ENCODE data around the gene LYPD5. TPM values are rescaled to one million over a fixed set of nuclear protein-coding genes. Genes with fewer than 3 reads are reported as not detected.

Gene LYPD5
- total RNA-seq, 1 experiment from 2014 or later: 0.46 TPM

DNA sequence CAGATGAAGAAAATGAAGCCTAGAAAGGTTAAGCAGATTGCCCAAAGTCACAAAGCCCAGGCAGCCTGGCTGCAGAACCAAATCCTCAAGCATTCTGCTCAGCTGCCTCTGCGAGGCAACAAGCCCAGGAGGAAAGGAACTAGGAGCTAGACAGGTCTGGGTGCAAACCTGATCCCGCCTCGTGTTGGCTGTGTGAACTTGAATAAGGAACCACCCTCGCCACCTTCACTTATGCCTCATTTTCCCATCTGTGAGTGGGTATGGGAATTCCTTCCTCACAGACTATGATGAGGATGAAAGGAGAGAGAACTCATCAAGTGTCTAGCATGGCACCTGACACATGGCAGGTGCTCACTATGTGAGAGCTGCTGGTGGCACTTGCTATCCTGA lies 54.0 kb downstream of the LYPD5 start:
- H3K9me3 Mint-ChIP-seq: no peaks in the 10 kb centered on the region
- ChIA-PET POLR2A (no interaction called here), CTCF (interaction anchor here (0.9 kb wide), 1 partner anchor 18 kb away, joined by 4 read pairs; no protein-coding TSS in a partner anchor)
- H3K4me3 Mint-ChIP-seq: no peak overlapping the region
- ATAC-seq: no peak
- H3K27ac Mint-ChIP-seq: no peak overlapping the region
- H3K4me1 Mint-ChIP-seq: 0 out of 2 replicates have a peak, but pooled peaks cover 3% of the 10 kb centered on the region
- H3K36me3 Mint-ChIP-seq: peaks cover 53% of the 10 kb centered on the region
- no peak for TF ChIP-seq JUN (CRISPR knock-in tag; IDR thresholded peaks at IDR 0.05)
- TF ChIP-seq NR3C1 (CRISPR knock-in tag; conservative IDR thresholded peaks at IDR 0.05; ENCODE audit: low read depth): no peak
- no peak for TF ChIP-seq FOXP1 (CRISPR knock-in tag; IDR thresholded peaks at IDR 0.05; ENCODE audit: borderline replicate concordance)
- no peak for TF ChIP-seq RORB (CRISPR knock-in tag; IDR thresholded peaks at IDR 0.05)
- no peak for TF ChIP-seq ZNF219 (CRISPR knock-in tag; IDR thresholded peaks at IDR 0.05; ENCODE audit: borderline replicate concordance)
- no peaks in the 10 kb centered on the region for H3K27me3 Mint-ChIP-seq (ENCODE audit: low read depth)
- no peak for DNase-seq (ENCODE audit: low spot score)

DNA sequence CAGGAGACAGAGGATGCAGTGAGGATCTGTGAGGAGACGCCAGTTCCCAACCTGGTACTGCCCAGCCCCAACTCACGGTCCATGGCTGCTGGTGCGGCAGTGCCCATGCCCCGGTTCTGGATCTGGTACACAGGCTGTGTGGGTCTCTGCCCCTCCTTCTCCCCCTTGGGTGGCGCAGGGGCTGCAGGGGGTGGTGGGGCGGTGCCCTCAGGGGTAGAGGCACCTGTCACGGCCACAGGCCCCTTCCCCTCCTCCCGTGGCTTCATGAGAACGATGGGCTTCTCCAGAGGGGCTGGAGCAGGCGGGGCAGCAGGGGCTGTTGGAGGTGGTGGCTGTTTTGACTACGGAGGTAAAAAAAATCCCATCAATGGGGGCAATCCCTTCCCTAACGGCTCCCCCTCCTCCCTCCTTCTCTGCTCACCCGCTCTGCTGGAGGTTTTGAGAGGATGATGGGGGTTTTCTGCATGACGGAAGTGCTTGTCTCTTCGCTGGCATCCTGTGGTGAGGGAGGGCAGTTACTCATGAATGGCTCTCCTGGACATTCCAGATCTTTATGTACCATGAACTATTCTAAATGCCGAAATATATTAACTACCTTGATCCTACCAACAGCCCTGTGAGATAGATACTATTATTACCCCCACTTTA lies 54.6 kb downstream of the LYPD5 start:
- DNase-seq (ENCODE audit: low spot score): no peak
- CTCF ChIA-PET: interaction anchor here (0.7 to 0.9 kb wide), 2 partner anchors 18 to 19 kb away, joined by 4 read pairs; no protein-coding TSS in a partner anchor
- ATAC-seq: no peak
- Mint-ChIP-seq H3K9me3 (no peaks in the 10 kb centered on the region), H3K4me3 (no peak overlapping the region), H3K27me3 (ENCODE audit: low read depth) (no peaks in the 10 kb centered on the region), H3K4me1 (no peaks in the 10 kb centered on the region), H3K27ac (no peak overlapping the region), H3K36me3 (peaks cover 58% of the 10 kb centered on the region)
- POLR2A ChIA-PET: no interaction called here
- TF ChIP-seq TEAD1 (CRISPR knock-in tag; IDR thresholded peaks at IDR 0.05) (no peak), SOX15 (CRISPR knock-in tag; IDR thresholded peaks at IDR 0.05) (no peak)

Other genes with a start within 250 kb of the LYPD5 start
- 46.5 to 50.8 TPM (median 48.3 TPM) in 3 replicates for gene XRCC1, start 226.9 kb downstream of the LYPD5 start, total RNA-seq (2021)
- gene PINLYP, start 226.6 kb downstream of the LYPD5 start, total RNA-seq (2021): 6.4 to 11.3 TPM (median 10.6 TPM) in 3 replicates
- 33.6 to 38.1 TPM (median 35.5 TPM) in 3 replicates for gene IRGQ, start 206.3 kb downstream of the LYPD5 start, total RNA-seq (2021)
- 15.9 to 18.5 TPM (median 16.5 TPM) in 3 replicates for gene ZNF576, start 205.9 kb downstream of the LYPD5 start, total RNA-seq (2021)
- gene SRRM5, start 190.4 kb downstream of the LYPD5 start, total RNA-seq (2021): 0.34 to 0.44 TPM (median 0.42 TPM) in 3 replicates
- 19.2 to 20.1 TPM (median 20.0 TPM) in 3 replicates for gene ZNF428, start 182.8 kb downstream of the LYPD5 start, total RNA-seq (2021)
- 12.2 to 13.3 TPM (median 12.4 TPM) in 3 replicates for gene CADM4, start 162.6 kb downstream of the LYPD5 start, total RNA-seq (2021)
- gene PLAUR, start 132.3 kb downstream of the LYPD5 start, total RNA-seq (2021): 10.5 to 14.4 TPM (median 13.5 TPM) in 3 replicates
- not detected in 3 replicates for gene IRGC, start 86.4 kb downstream of the LYPD5 start, total RNA-seq (2021)
- gene SMG9, start 47.5 kb downstream of the LYPD5 start, total RNA-seq (2021): 25.7 to 39.6 TPM (median 34.3 TPM) in 3 replicates
- 0.76 to 1.1 TPM (median 0.98 TPM) in 3 replicates for gene KCNN4, start 21.5 kb downstream of the LYPD5 start, total RNA-seq (2021)
- gene ZNF283, start 24.9 kb upstream of the LYPD5 start, total RNA-seq (2021): 6.2 to 7.1 TPM (median 6.7 TPM) in 3 replicates
- gene ZNF404, start 81.5 kb upstream of the LYPD5 start, total RNA-seq (2021): 3.0 to 5.1 TPM (median 3.2 TPM) in 3 replicates
- gene ZNF45, start 132.8 kb upstream of the LYPD5 start, total RNA-seq (2021): 10.1 to 12.2 TPM (median 11.0 TPM) in 3 replicates
- gene ZNF221, start 148.8 kb upstream of the LYPD5 start, total RNA-seq (2021): 7.0 to 7.6 TPM (median 7.2 TPM) in 3 replicates
- 6.2 to 10.2 TPM (median 7.1 TPM) in 3 replicates for gene ZNF155, start 181.7 kb upstream of the LYPD5 start, total RNA-seq (2021)
- gene ZNF230, start 200.5 kb upstream of the LYPD5 start, total RNA-seq (2021): 2.2 to 4.0 TPM (median 3.5 TPM) in 3 replicates
- gene ZNF222, start 222.9 kb upstream of the LYPD5 start, total RNA-seq (2021): 3.4 to 4.6 TPM (median 3.5 TPM) in 3 replicates
- 5.0 to 7.2 TPM (median 5.7 TPM) in 3 replicates for gene ZNF223, start 249.6 kb upstream of the LYPD5 start, total RNA-seq (2021)

All from WTC11 (cell line).